HepG2 (cell line): ENCODE measurements around the gene DGKB. TPM values are rescaled to one million over a fixed set of nuclear protein-coding genes. Genes with fewer than 3 reads are reported as not detected.

Source experiments
- ATAC-seq: fragments of 200-7000 bp; cut with Tn5 transposase; 3 replicates; pipeline ENCODE4 v1.9.1; 2020; ENCODE audit warnings: mild to moderate bottlenecking, moderate library complexity
- BruUV-seq: library from RNA; stranded (reverse); fragments of 400-500 nt; replicated peaks from 2 replicates; lab custom pipeline; 2021; lab: Mats Ljungman, UMichigan
- CTCF ChIA-PET: fragments of 300-600 bp; formaldehyde crosslinking; extraction: SDS; loops from one replicate; lab custom pipeline; 2021; ENCODE audit warnings: low total read pairs, inconsistent platforms, low intra/inter-chr PET ratio; lab: Yijun Ruan, JAX
- POLR2A ChIA-PET: fragments of 350-600 bp; sonication (Branson Sonifier 250); formaldehyde crosslinking; loops from one replicate; lab custom pipeline; 2020; ENCODE audit warnings: antibody characterized with exemption, inconsistent platforms; lab: Yijun Ruan, JAX
- DNase-seq: peaks from one replicate; pipeline ENCODE4 v3.0.0-alpha.2; 2015; ENCODE audit warnings: low spot score
- FAIRE-seq: peaks from 3 replicates; lab custom pipeline; 2011; peaks lifted over from hg19 to GRCh38; lab: Jason Lieb, UNC
- H2AFZ ChIP-seq: one replicate; pipeline ENCODE4 v1.6.1; 2011; ENCODE audit warnings: low read length, inconsistent platforms
- H3K27ac ChIP-seq: fragments of 300-600 bp; 3 replicates; pipeline ENCODE4 v1.8.0; 2011; ENCODE audit warnings: mixed run types, mild to moderate bottlenecking, mixed read lengths, low read length, inconsistent platforms; ENCODE audit not compliant: insufficient read depth; ENCODE audit errors: extremely low read length
- H3K27me3 ChIP-seq, 2 experiments: fragments of 200-600 bp in 1 of 2; 2 replicates in 1 of 2; 3 replicates in 1 of 2; pipeline versions ENCODE4 v1.6.0 to v1.8.0; 2011; ENCODE audit warnings: low read length in 2 of 2, mild to moderate bottlenecking in 2 of 2, moderate library complexity in 2 of 2, inconsistent platforms in 1 of 2; ENCODE audit not compliant: insufficient read depth in 2 of 2, control insufficient read depth in 1 of 2
- H3K36me3 ChIP-seq, 2 experiments: fragments of 200-600 bp in 1 of 2; replicated peaks in 1 of 2; 2 replicates in 1 of 2; 3 replicates in 1 of 2; pipeline versions ENCODE4 v1.5.1 to v1.8.0; 2011; ENCODE audit warnings: low read length in 2 of 2, inconsistent platforms in 1 of 2; ENCODE audit not compliant: insufficient read depth in 2 of 2, control insufficient read depth in 1 of 2
- H3K4me1 ChIP-seq: 2 replicates; pipeline ENCODE4 v1.5.1; 2012; ENCODE audit warnings: low read length, inconsistent platforms; ENCODE audit not compliant: insufficient read depth
- H3K4me2 ChIP-seq: 2 replicates; pipeline ENCODE4 v1.6.0; 2011; ENCODE audit warnings: low read depth, low read length, inconsistent platforms
- H3K4me3 ChIP-seq, 3 experiments: fragments of 200-600 bp in 1 of 3; sonication (generic), shearing (Covaris generic) in 1 of 3; replicated peaks in 1 of 3; 2 replicates each; pipeline ENCODE4 v1.5.1; 2011 to 2016; ENCODE audit warnings: low read length in 3 of 3, inconsistent platforms in 2 of 3, low read depth in 2 of 3, mild to moderate bottlenecking in 2 of 3, control low read depth in 1 of 3, mixed read lengths in 1 of 3; ENCODE audit not compliant: insufficient read depth in 1 of 3
- H3K79me2 ChIP-seq: one replicate; pipeline ENCODE4 v1.6.1; 2011; ENCODE audit warnings: low read length, inconsistent platforms; ENCODE audit not compliant: insufficient read depth
- H3K9ac ChIP-seq: 2 replicates; pipeline ENCODE4 v1.6.0; 2011; ENCODE audit warnings: mild to moderate bottlenecking, low read depth, low read length, inconsistent platforms; ENCODE audit not compliant: insufficient read depth
- H3K9me3 ChIP-seq: 2 replicates; pipeline ENCODE4 v1.5.1; 2012; ENCODE audit warnings: mild to moderate bottlenecking, low read length
- H4K20me1 ChIP-seq: 2 replicates; pipeline ENCODE4 v1.6.0; 2011; ENCODE audit warnings: inconsistent platforms, mild to moderate bottlenecking, low read length, moderate library complexity; ENCODE audit not compliant: insufficient read depth
- ADNP ChIP-seq: sonication (generic); formaldehyde crosslinking; IDR thresholded peaks from 2 replicates; pipeline ENCODE4 v1.4.0; 2020; ENCODE audit warnings: missing genetic modification reagents
- ARID4A ChIP-seq: sonication (generic); formaldehyde crosslinking; IDR thresholded peaks from 2 replicates; pipeline ENCODE4 v1.5.0; 2020; ENCODE audit warnings: mild to moderate bottlenecking, missing genetic modification reagents, borderline replicate concordance
- BORCS8-MEF2B ChIP-seq: sonication (generic); formaldehyde crosslinking; IDR thresholded peaks from 2 replicates; pipeline ENCODE4 v1.8.0; 2022; ENCODE audit warnings: mild to moderate bottlenecking, missing genetic modification reagents
- CHCHD3 ChIP-seq: sonication (generic); formaldehyde crosslinking; IDR thresholded peaks from 2 replicates; pipeline ENCODE4 v1.8.0; 2022; ENCODE audit warnings: mild to moderate bottlenecking, missing genetic modification reagents, moderate library complexity
- JUND ChIP-seq: sonication (generic); formaldehyde crosslinking; IDR thresholded peaks from 2 replicates; pipeline ENCODE4 v1.8.0; 2022; ENCODE audit warnings: mild to moderate bottlenecking, missing genetic modification reagents
- MEIS2 ChIP-seq: sonication (generic); formaldehyde crosslinking; IDR thresholded peaks from 2 replicates; pipeline ENCODE4 v1.9.0; 2021; ENCODE audit warnings: mild to moderate bottlenecking, missing genetic modification reagents
- NFE2L1 ChIP-seq: sonication (generic); formaldehyde crosslinking; IDR thresholded peaks from 2 replicates; pipeline ENCODE4 v1.4.0; 2020; ENCODE audit warnings: missing genetic modification reagents, mild to moderate bottlenecking, borderline replicate concordance
- NFE2L2 ChIP-seq: fragments of 150-350 bp; IDR thresholded peaks from 2 replicates; pipeline ENCODE4 v1.6.1; 2014; ENCODE audit warnings: low read length
- NFIB ChIP-seq: sonication (generic); formaldehyde crosslinking; IDR thresholded peaks from 2 replicates; pipeline ENCODE4 v1.9.0; 2021; ENCODE audit warnings: missing genetic modification reagents, mild to moderate bottlenecking, borderline replicate concordance
- SRSF4 ChIP-seq: fragments of 200-400 bp; formaldehyde crosslinking; IDR thresholded peaks from one replicate; pipeline ENCODE4 v1.6.1; 2018; ENCODE audit warnings: mild to moderate bottlenecking, low read depth, low read length, moderate library complexity; ENCODE audit not compliant: poor library complexity, severe bottlenecking
- STAT5B ChIP-seq: sonication (generic); formaldehyde crosslinking; IDR thresholded peaks from 2 replicates; pipeline ENCODE4 v1.4.0; 2020; ENCODE audit warnings: missing genetic modification reagents
- TCF7L2 ChIP-seq: IDR thresholded peaks from 2 replicates; pipeline ENCODE4 v1.6.1; 2011; ENCODE audit warnings: mild to moderate bottlenecking, low read depth, low read length, moderate library complexity
- TFDP2 ChIP-seq: sonication (generic); formaldehyde crosslinking; IDR thresholded peaks from 2 replicates; pipeline ENCODE4 v1.4.0; 2020; ENCODE audit warnings: missing genetic modification reagents
- ZNF274 ChIP-seq: sonication (generic); formaldehyde crosslinking; IDR thresholded peaks from 2 replicates; pipeline ENCODE4 v1.5.1; 2020; ENCODE audit warnings: mild to moderate bottlenecking, missing genetic modification reagents
- ZNF276 ChIP-seq: sonication (generic); formaldehyde crosslinking; IDR thresholded peaks from 2 replicates; pipeline ENCODE4 v1.4.0; 2020; ENCODE audit warnings: mild to moderate bottlenecking, low read depth, missing genetic modification reagents
- ZNF460 ChIP-seq: sonication (generic); formaldehyde crosslinking; IDR thresholded peaks from 2 replicates; pipeline ENCODE4 v1.5.1; 2020; ENCODE audit warnings: missing genetic modification reagents, mild to moderate bottlenecking, borderline replicate concordance
- in situ Hi-C: cut with HindIII; loops from 2 replicates; pipeline ENCODE4 v1.10.0; 2017; ENCODE audit warnings: low pct_unique_long_range_greater_than_20kb; ENCODE audit not compliant: extremely low pct_ligation_motif_present
- intact Hi-C: fragments of 100-400 bp; cut with micrococcal nuclease; formaldehyde crosslinking; loops from one replicate; pipeline ENCODE4 v1.10.0; 2022; ENCODE audit not compliant: unreplicated experiment
- polyA plus RNA-seq, 8 experiments: library from polyadenylated mRNA; depleted of rRNA in 3 of 8; stranded (reverse) in 7 of 8; unstranded in 1 of 8; fragments of >200 nt; fragmentation: Illumina TruSeq in 4 of 8; extraction: Trizol in 4 of 8; gene quantifications; 2 replicates each; pipeline versions ENCODE4 v1.2.1 to v1.2.3, GENCODE V29; 2011 to 2016; ENCODE audit warnings: low read depth in 4 of 8, missing spikeins in 1 of 8, mixed read lengths in 1 of 8; ENCODE audit not compliant: insufficient read depth in 1 of 8
- total RNA-seq, 5 experiments: library from RNA; depleted of rRNA; stranded (reverse); fragments of >200 nt; fragmentation: Illumina TruSeq; extraction: Trizol; gene quantifications; 2 replicates each; pipeline ENCODE4 v1.2.3, GENCODE V29; 2016; ENCODE audit warnings: low read depth in 1 of 5

Gene DGKB
- total and polyA plus RNA-seq, 2 of the 13 experiments (the other 11 are each of a cell fraction or from before 2014, with no cell fraction given) = not detected

- TF ChIP-seq NFE2L2 (no peak), BORCS8-MEF2B (CRISPR knock-in tag) (no peak)
Measured at GRCh38 chr7:14714161-14714728, 188.3 kb downstream of the DGKB start (continued).

- in situ Hi-C loops = loop anchor here (10.0 kb wide), 1 partner anchor 1423 kb away; no protein-coding TSS in a partner anchor
- TF ChIP-seq ZNF276 (CRISPR knock-in tag) (no peak), SRSF4 (no peak), JUND (CRISPR knock-in tag) (no peak), NFIB (CRISPR knock-in tag) (no peak), NFE2L1 (no peak), MEIS2 (no peak), ZNF274 (CRISPR knock-in tag) (no peak), TFDP2 (CRISPR knock-in tag) (no peak), ARID4A (CRISPR knock-in tag) (no peak), ZNF460 (CRISPR knock-in tag) (no peak), STAT5B (no peak), ADNP (CRISPR knock-in tag) (no peak), CHCHD3 (no peak), TCF7L2 (no peak)
- Histone ChIP-seq H3K36me3 (no peaks in the 10 kb centered on the region), H3K4me3 (no peak overlapping the region), H3K9me3 (no peaks in the 10 kb centered on the region), H4K20me1 (no peaks in the 10 kb centered on the region), H3K27ac (no peak overlapping the region), H3K4me2 (no peak overlapping the region), H3K27me3 (no peaks in the 10 kb centered on the region), H3K9ac (no peak overlapping the region), H3K79me2 (no peaks in the 10 kb centered on the region), H2AFZ (no peak overlapping the region), H3K4me1 (no peaks in the 10 kb centered on the region)
- CTCF ChIA-PET = no interaction called here
- BruUV-seq = no TSS peak
- POLR2A ChIA-PET = no interaction called here
- ATAC-seq (no peak), FAIRE-seq (no peak), DNase-seq (no peak)
- intact Hi-C loops = loop anchor here (5.0 kb wide), 1 partner anchor 319 kb away; no protein-coding TSS in a partner anchor
Measured at GRCh38 chr7:14698239-14698638, 204.3 kb downstream of the DGKB start.
